Central memory CD4-positive, alpha-beta T cell (primary cell): ENCODE measurements around the gene APOC3.

Source experiments
- DNase-seq: peaks from one replicate; pipeline ENCODE4 v3.0.0; 2022

APOC3 gene

GRCh38 chr11:116807601-116808261 is 22.0 kb upstream of the APOC3 start:
- DNase-seq: no peak

- DNase-seq: no peak
These were observed 21.2 kb upstream of the APOC3 start for GRCh38 chr11:116808262-116809175.

GRCh38 chr11:116811194-116811593 is 18.5 kb upstream of the APOC3 start:
- DNase-seq: no peak

- DNase-seq: no peak
These were observed 17.6 kb upstream of the APOC3 start for GRCh38 chr11:116812109-116812508.

GRCh38 chr11:116813170-116813569 is 16.5 kb upstream of the APOC3 start:
- no peak for DNase-seq

GRCh38 chr11:116813781-116814471 is 15.8 kb upstream of the APOC3 start:
- no peak for DNase-seq

GRCh38 chr11:116814502-116814901 is 15.2 kb upstream of the APOC3 start:
- DNase-seq: no peak

GRCh38 chr11:116819049-116819448 is 10.7 kb upstream of the APOC3 start:
- DNase-seq: no peak

- DNase-seq: no peak
These were observed 8.4 kb upstream of the APOC3 start for GRCh38 chr11:116821050-116821918.

- no peak for DNase-seq
These were observed 7.1 kb upstream of the APOC3 start for GRCh38 chr11:116822575-116822974.

GRCh38 chr11:116823031-116823843 is 6.5 kb upstream of the APOC3 start, which contains the start of gene APOA4:
Gene APOA4 (minus strand): TSS chr11:116823304. CDS start chr11:116823191, 113 bp downstream.
- DNase-seq: no peak

- no peak for DNase-seq
These were observed 4.3 kb upstream of the APOC3 start for GRCh38 chr11:116825434-116825833.

- no peak for DNase-seq
These were observed 3.6 kb upstream of the APOC3 start for GRCh38 chr11:116825854-116826750.

- no peak for DNase-seq
These were observed 2.8 kb upstream of the APOC3 start for GRCh38 chr11:116826751-116827431.

- DNase-seq: no peak
These were observed 2.2 kb upstream of the APOC3 start for GRCh38 chr11:116827461-116827860.

GRCh38 chr11:116828632-116829524 is 829 bp upstream of the APOC3 start:
- DNase-seq: no peak

GRCh38 chr11:116830184-116830912 is 641 bp downstream of the APOC3 start:
- no peak for DNase-seq

- no peak for DNase-seq
These were observed 2.2 kb downstream of the APOC3 start for GRCh38 chr11:116831790-116832349.
